GM12892 (cell line): ENCODE results near the gene RNF183.

Experiments
- DNase-seq: peaks from one replicate; pipeline ENCODE4 v3.0.0; 2011; ENCODE audit not compliant: insufficient read length
- FAIRE-seq: peaks from 2 replicates; lab custom pipeline; 2011; peaks lifted over from hg19 to GRCh38; lab: Jason Lieb, UNC
- POLR2A ChIP-seq: IDR thresholded peaks from 2 replicates; pipeline ENCODE4 v1.6.1; 2011; ENCODE audit warnings: low read depth, low read length, control low read depth
- POLR2AphosphoS5 ChIP-seq: IDR thresholded peaks from 2 replicates; pipeline ENCODE4 v1.6.1; 2011; ENCODE audit warnings: low read depth, low read length, control low read depth
- TAF1 ChIP-seq: IDR thresholded peaks from 2 replicates; pipeline ENCODE4 v1.6.1; 2011; ENCODE audit warnings: low read depth, mild to moderate bottlenecking, control low read depth, low read length, borderline replicate concordance

RNF183 gene

GRCh38 chr9:113341712-113342410 is 38.7 kb upstream of the RNF183 start:
- TF ChIP-seq POLR2AphosphoS5 (no peak), POLR2A (no peak), TAF1 (no peak)
- DNase-seq (no peak), FAIRE-seq (no peak)

DNA sequence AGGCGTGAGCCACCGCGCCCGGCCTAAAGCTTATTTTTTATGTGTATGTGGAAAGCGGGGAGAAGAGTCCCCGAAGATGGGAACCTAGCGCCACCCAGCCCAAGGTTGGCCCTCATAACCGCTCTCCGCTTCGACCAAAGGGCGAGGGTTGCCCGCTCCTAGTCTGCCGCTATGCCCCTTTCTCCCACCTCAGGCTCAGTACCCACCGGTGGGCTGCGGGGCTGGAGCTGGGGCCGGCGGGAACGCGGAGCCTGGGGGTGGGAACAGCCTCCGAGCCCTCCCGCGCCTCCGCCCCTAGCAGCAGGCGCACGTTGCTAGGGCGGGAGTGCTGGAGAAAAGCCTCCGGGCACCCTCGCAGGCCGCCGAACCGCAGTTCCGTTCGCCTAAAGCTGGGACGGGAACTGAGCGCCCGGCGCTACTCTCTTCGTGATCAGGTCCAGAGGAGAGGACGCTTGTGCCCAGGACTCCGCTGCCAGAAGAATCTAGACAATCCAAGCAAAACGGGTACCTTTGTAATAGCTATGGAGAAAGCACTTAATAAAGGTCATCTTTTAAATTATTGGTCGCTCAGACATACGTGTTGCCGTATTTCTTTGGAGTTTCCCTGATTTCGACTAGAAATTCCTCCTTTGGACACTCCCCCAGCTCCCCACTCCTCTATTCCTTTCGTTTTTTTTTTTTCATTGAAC is 37.0 kb upstream of the RNF183 start, which contains the start of gene WDR31:
TSS of gene WDR31 (minus strand) at position 265 of the 689 bp plus-strand sequence. CDS start 8,253 bp downstream, outside the sequence.
- TF ChIP-seq POLR2A (peak; percentile 73; the same call in 1 of the 2 replicates), TAF1 (peak; percentile 66; the same call in 1 of the 2 replicates), POLR2AphosphoS5 (peak; percentile 70; the same call in 1 of the 2 replicates)
- DNase-seq, result peak; percentile 91
- FAIRE-seq, result peak; percentile 86

- FAIRE-seq (no peak), DNase-seq (no peak)
- no peak for TF ChIP-seq POLR2AphosphoS5
- no peak for TF ChIP-seq POLR2A
Measured at GRCh38 chr9:113337714-113338113, 34.5 kb upstream of the RNF183 start.

- DNase-seq (no peak), FAIRE-seq (no peak)
- TF ChIP-seq POLR2AphosphoS5 (no peak), POLR2A (no peak), TAF1 (no peak)
Measured at GRCh38 chr9:113331780-113332179, 28.6 kb upstream of the RNF183 start.

GRCh38 chr9:113328045-113328782 is 25.0 kb upstream of the RNF183 start:
- FAIRE-seq (no peak), DNase-seq (no peak)
- no peak for TF ChIP-seq TAF1
- TF ChIP-seq POLR2AphosphoS5, result no peak
- no peak for TF ChIP-seq POLR2A

- FAIRE-seq (no peak), DNase-seq (no peak)
- no peak for TF ChIP-seq TAF1
- no peak for TF ChIP-seq POLR2A
- TF ChIP-seq POLR2AphosphoS5, result no peak
Measured at GRCh38 chr9:113326230-113326629, 23.1 kb upstream of the RNF183 start.

GRCh38 chr9:113322671-113323070 is 19.5 kb upstream of the RNF183 start:
- DNase-seq (no peak), FAIRE-seq (no peak)
- no peak for TF ChIP-seq TAF1
- TF ChIP-seq POLR2AphosphoS5, result no peak
- TF ChIP-seq POLR2A, result no peak

DNA sequence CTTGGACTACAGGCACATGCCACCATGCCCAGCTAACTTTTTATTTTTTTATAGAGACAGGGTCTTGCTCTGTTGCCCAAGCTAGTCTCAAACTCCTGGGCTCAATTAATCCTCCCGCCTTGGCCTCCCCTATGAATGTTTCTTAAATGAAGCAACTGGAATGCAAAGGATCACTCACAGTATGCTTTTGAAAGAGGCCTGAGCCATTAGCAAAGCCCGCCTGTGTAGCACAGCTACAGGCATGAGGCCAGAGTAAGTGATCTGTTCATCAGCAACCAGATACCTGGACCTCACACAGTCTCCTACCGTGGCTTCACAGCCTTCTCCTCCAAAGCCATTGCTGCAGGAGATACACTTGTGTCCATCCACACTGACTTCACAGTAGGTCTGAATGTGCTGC is 16.9 kb upstream of the RNF183 start:
- TF ChIP-seq TAF1 (no peak), POLR2AphosphoS5 (no peak), POLR2A (no peak)
- FAIRE-seq (no peak), DNase-seq (no peak)

DNA sequence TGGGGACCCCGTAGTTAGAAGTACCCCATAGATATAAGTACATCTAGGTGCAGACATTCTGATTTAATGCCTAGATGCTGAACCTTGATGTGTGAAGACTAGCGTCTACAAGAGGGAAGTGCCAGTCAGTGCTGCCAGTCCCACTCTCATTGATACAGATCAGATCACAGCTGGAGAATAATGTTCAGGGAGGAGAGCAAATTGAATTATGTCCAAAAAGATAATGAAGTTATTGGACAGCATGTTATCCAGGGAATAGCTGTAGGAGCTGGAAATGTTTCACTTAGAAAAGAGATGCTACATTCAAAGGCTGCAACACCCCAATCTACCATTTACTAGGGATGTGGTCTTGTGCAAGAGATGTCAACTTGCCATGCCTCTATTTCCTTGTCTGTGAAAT is 15.9 kb upstream of the RNF183 start:
- TF ChIP-seq POLR2AphosphoS5 (no peak), TAF1 (no peak), POLR2A (no peak)
- DNase-seq, result no peak
- FAIRE-seq, result no peak

GRCh38 chr9:113317777-113318176 is 14.6 kb upstream of the RNF183 start:
- no peak for TF ChIP-seq TAF1
- FAIRE-seq (no peak), DNase-seq (no peak)

DNA sequence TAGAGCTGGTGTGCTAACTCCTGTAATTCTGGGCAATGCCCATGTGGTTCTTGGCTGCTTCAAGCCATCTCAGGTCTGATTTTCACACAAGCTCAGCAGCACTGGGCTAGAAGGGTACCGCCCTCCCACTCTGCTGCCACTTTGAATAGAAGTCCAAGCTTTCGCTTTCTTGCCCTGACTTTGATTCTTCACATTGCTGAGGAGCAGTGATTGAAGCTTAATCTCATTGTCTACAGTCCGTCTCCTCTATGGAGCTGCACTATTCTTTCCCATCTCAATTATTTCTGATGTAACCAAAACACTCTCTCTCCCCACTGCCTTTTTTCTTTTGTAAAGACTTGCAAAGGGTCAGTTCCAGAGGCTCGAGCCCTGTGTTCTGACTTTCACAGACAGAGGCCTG is 12.9 kb upstream of the RNF183 start:
- TF ChIP-seq POLR2AphosphoS5, result no peak
- no peak for TF ChIP-seq TAF1
- FAIRE-seq, result no peak
- DNase-seq, result no peak

GRCh38 chr9:113315231-113315630 is 12.1 kb upstream of the RNF183 start:
- no peak for DNase-seq
- FAIRE-seq, result no peak
- no peak for TF ChIP-seq POLR2AphosphoS5
- TF ChIP-seq POLR2A, result no peak
- no peak for TF ChIP-seq TAF1
